HuH-7 (cell line): Measurements from ENCODE around the gene SORBS1.

Experiments
- DNase-seq: peaks from one replicate; pipeline ENCODE4 v3.0.0; 2011; ENCODE audit warnings: low spot score

SORBS1 gene

GRCh38 chr10:95315509-95315908, 245.7 kb downstream of the SORBS1 start:
- no peak for DNase-seq

GRCh38 chr10:95314192-95314918, 246.8 kb downstream of the SORBS1 start:
- DNase-seq, result no peak

GRCh38 chr10:95312986-95313495, 248.1 kb downstream of the SORBS1 start:
- no peak for DNase-seq

- no peak for DNase-seq
Observed at GRCh38 chr10:95312257-95312656, 248.9 kb downstream of the SORBS1 start.

- no peak for DNase-seq
Observed at GRCh38 chr10:95309958-95310357, 251.2 kb downstream of the SORBS1 start.

GRCh38 chr10:95308389-95309302, 252.5 kb downstream of the SORBS1 start:
- DNase-seq, result no peak

- DNase-seq, result no peak
Observed at GRCh38 chr10:95306851-95307250, 254.3 kb downstream of the SORBS1 start.

GRCh38 chr10:95306318-95306650, 254.9 kb downstream of the SORBS1 start:
- DNase-seq, result no peak

GRCh38 chr10:95305606-95306317, 255.4 kb downstream of the SORBS1 start:
- no peak for DNase-seq

- no peak for DNase-seq
Observed at GRCh38 chr10:95304976-95305375, 256.2 kb downstream of the SORBS1 start.

- no peak for DNase-seq
Observed at GRCh38 chr10:95304463-95304862, 256.7 kb downstream of the SORBS1 start.

- DNase-seq, result no peak
Observed at GRCh38 chr10:95303950-95304349, 257.2 kb downstream of the SORBS1 start.

GRCh38 chr10:95303535-95303934, 257.6 kb downstream of the SORBS1 start:
- no peak for DNase-seq

GRCh38 chr10:95300022-95300539, 261.1 kb downstream of the SORBS1 start:
- no peak for DNase-seq

GRCh38 chr10:95297402-95297801, 263.8 kb downstream of the SORBS1 start:
- DNase-seq, result no peak

GRCh38 chr10:95296764-95297163, 264.4 kb downstream of the SORBS1 start:
- DNase-seq, result no peak

- DNase-seq, result no peak
Observed at GRCh38 chr10:95295031-95295755, 266.0 kb downstream of the SORBS1 start.

- no peak for DNase-seq
Observed at GRCh38 chr10:95293631-95294030, 267.5 kb downstream of the SORBS1 start.

GRCh38 chr10:95291365-95292039, 269.7 kb downstream of the SORBS1 start:
- no peak for DNase-seq

GRCh38 chr10:95290461-95291364, 270.5 kb downstream of the SORBS1 start, which contains the start of gene PDLIM1:
TSS of gene PDLIM1 (minus strand) at chr10:95291003. CDS start at chr10:95290915, 88 bp downstream.
- peak; percentile 84 for DNase-seq
